LNCAP (cell line): ENCODE data around the gene CDKN2A.

Experiments used
- TF ChIP-seq, protein P1 (sequence below): fragments of 450-650 bp; IDR thresholded peaks from 2 replicates; pipeline ENCODE4 v1.5.1; 2017; ENCODE audit warnings: mild to moderate bottlenecking

Gene CDKN2A

GRCh38 chr9:21967702-21968101, 26.5 kb downstream of the CDKN2A start:
- TF ChIP-seq, protein P1, sequence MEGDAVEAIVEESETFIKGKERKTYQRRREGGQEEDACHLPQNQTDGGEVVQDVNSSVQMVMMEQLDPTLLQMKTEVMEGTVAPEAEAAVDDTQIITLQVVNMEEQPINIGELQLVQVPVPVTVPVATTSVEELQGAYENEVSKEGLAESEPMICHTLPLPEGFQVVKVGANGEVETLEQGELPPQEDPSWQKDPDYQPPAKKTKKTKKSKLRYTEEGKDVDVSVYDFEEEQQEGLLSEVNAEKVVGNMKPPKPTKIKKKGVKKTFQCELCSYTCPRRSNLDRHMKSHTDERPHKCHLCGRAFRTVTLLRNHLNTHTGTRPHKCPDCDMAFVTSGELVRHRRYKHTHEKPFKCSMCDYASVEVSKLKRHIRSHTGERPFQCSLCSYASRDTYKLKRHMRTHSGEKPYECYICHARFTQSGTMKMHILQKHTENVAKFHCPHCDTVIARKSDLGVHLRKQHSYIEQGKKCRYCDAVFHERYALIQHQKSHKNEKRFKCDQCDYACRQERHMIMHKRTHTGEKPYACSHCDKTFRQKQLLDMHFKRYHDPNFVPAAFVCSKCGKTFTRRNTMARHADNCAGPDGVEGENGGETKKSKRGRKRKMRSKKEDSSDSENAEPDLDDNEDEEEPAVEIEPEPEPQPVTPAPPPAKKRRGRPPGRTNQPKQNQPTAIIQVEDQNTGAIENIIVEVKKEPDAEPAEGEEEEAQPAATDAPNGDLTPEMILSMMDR: no peak

DNA sequence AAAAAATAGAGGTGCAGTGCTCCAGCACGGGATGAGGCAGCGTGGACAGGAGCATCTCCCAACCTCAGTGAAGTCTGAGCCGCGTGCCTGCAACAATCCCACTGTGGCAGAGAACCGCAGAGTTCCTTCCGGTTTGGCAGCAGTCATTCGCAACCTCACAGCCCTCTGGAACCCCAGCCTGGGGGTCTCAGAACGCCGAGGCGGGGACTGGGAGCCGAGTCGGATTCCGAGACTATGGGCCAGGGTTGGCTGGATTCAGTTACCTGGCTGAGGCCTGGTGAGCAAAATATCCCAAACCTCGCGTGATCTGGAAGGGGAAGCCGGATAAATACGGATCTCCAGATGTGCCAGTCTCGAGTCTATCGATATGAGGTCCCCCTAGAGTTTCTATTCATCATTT, 27.0 kb downstream of the CDKN2A start:
- TF ChIP-seq, protein P1: no peak

GRCh38 chr9:21966140-21966851, 27.9 kb downstream of the CDKN2A start:
- TF ChIP-seq, protein P1: no peak

DNA sequence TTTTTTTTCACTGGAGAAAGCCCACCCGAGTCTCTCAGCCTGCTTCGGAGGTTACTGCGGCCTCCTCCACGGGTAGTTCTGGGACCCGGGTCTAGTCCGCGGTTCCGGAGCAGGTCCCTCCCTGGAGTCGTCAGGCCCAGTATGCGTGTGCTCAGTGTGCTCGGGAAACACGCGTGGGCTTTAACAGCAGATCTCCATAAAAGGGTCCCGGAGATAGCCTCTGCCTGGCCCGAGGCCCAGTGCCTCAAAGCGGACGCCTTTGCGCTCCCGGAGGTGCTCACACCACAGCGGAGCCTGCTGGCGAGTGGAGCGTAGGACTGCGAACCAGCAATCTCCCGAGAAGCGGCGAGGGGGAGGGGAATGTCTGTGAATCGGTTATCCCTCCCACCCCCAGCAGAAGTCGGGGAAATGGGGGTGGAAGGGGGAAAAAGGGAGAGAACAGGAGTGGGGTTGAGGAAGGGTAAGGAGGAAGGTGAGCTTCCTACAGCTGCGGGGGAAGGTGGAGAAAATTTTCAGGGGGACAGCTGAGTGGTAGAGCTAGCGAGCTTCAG, 28.7 kb downstream of the CDKN2A start:
- TF ChIP-seq, protein P1: no peak

- TF ChIP-seq, protein P1: no peak
Observed at GRCh38 chr9:21964925-21965385, 29.2 kb downstream of the CDKN2A start.

DNA sequence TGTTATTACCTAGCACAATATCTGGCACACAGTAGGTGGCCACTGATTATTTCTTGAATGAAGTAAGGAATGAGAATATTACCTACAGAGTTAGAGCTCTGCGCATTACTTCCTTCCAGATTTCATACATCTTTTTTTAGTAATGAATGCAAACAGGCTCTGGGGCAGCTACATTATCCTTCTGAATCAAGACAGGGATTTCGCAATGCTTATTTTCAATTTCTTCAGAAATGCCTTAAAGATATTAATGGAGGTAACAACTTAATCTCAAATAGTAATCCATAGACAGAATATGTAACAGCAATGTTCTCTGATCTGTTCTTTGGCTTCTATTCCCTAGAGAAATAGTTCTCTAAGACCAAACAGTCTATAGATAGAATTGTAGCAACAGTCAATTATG, 32.6 kb downstream of the CDKN2A start:
- TF ChIP-seq, protein P1: no peak

DNA sequence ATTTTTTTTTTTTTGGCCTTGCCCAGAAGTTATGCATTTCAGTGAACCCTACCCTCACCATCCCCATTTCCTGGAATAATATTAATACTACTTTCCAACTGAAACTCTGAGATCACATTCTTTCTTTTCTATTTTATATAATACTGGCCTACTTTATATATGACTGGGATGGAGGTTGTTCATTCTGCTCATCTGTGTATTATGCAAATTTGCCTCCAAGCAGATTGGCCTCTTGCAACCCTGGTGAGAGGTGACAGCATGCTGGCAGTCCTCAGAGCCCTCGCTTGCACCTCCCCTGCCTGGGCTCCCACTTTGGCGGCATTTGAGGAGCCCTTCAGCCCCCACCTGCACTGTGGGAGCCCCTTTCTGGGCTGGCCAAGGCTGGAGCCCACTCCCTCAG, 35.4 kb downstream of the CDKN2A start:
- TF ChIP-seq, protein P1: no peak
